Kidney epithelial cell (primary cell): ENCODE data around the gene KPTN. TPM values are rescaled to one million over a fixed set of nuclear protein-coding genes. Genes with fewer than 3 reads are reported as not detected.

Source experiments
- DNase-seq: peaks from one replicate; pipeline ENCODE4 v3.0.0-alpha.2; 2010; ENCODE audit warnings: low read depth
- H3K27me3 ChIP-seq: 2 replicates; pipeline ENCODE4 v1.6.0; 2011; ENCODE audit warnings: low read length; ENCODE audit not compliant: control insufficient read depth, insufficient read depth
- H3K36me3 ChIP-seq: 2 replicates; pipeline ENCODE4 v1.5.1; 2011; ENCODE audit warnings: low read length; ENCODE audit not compliant: control insufficient read depth, insufficient read depth
- H3K4me3 ChIP-seq: 2 replicates; pipeline ENCODE4 v1.5.1; 2011; ENCODE audit warnings: low read depth, mild to moderate bottlenecking, control low read depth, low read length
- total RNA-seq: library from RNA; depleted of rRNA; stranded (reverse); fragments of >200 nt; gene quantifications from 2 replicates; pipeline ENCODE4 v1.2.3, GENCODE V29; 2015
- TF ChIP-seq, protein P1 (sequence below): IDR thresholded peaks from 2 replicates; pipeline ENCODE4 v1.5.1; 2011; ENCODE audit warnings: mild to moderate bottlenecking, moderate library complexity, low read length, control low read depth, inconsistent platforms; ENCODE audit not compliant: insufficient read depth, poor library complexity, severe bottlenecking

The KPTN gene
- total RNA-seq, 1 donor from 2014 or later, result 6.0 TPM

DNA sequence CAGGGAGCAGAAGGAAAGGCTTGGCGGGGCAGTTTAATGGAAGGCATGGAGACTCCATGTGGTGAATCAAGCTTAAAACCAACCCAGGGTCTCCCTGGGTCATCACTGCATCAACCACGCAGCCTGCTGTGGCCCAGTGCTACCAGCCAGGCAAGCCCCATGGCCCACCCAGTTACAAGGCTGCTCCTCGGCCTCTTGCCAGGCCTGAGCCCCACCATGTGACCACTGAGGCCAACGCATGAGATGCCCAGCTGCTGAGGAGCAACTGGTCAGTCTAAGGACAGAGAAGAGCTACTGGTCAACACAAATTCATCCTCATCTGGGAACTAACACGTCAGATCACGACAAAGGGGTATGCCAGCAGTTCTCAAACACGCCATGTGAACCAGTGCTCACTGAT, 15.4 kb upstream of the KPTN start:
- H3K27me3 ChIP-seq, result no peaks in the 10 kb centered on the region
- no peak overlapping the region for H3K4me3 ChIP-seq
- peaks cover 6% of the 10 kb centered on the region for H3K36me3 ChIP-seq
- DNase-seq, result no peak
- TF ChIP-seq, protein P1, sequence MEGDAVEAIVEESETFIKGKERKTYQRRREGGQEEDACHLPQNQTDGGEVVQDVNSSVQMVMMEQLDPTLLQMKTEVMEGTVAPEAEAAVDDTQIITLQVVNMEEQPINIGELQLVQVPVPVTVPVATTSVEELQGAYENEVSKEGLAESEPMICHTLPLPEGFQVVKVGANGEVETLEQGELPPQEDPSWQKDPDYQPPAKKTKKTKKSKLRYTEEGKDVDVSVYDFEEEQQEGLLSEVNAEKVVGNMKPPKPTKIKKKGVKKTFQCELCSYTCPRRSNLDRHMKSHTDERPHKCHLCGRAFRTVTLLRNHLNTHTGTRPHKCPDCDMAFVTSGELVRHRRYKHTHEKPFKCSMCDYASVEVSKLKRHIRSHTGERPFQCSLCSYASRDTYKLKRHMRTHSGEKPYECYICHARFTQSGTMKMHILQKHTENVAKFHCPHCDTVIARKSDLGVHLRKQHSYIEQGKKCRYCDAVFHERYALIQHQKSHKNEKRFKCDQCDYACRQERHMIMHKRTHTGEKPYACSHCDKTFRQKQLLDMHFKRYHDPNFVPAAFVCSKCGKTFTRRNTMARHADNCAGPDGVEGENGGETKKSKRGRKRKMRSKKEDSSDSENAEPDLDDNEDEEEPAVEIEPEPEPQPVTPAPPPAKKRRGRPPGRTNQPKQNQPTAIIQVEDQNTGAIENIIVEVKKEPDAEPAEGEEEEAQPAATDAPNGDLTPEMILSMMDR, result no peak

DNA sequence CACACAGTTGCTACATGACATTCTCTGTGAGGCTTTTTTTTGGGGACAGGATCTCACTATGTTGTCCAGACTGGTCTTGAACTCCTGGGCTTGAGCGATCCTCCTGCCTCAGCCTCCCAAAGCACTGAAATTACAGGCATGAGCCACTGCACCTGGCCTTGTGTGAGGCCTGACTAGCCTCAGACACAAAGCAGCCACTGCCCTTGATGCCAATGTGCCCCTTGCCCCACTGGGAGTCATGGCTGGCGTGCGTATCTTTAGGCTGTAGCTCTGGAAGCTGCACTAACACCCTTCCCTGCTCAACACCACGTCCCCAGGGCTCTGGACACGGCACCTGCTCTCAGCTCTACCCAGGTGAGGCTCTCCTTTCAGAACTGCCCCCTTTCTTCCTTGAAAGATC, 14.5 kb upstream of the KPTN start:
- H3K27me3 ChIP-seq, result no peaks in the 10 kb centered on the region
- TF ChIP-seq, protein P1, result no peak
- H3K4me3 ChIP-seq, result no peak overlapping the region
- peaks cover 6% of the 10 kb centered on the region for H3K36me3 ChIP-seq
- no peak for DNase-seq

DNA sequence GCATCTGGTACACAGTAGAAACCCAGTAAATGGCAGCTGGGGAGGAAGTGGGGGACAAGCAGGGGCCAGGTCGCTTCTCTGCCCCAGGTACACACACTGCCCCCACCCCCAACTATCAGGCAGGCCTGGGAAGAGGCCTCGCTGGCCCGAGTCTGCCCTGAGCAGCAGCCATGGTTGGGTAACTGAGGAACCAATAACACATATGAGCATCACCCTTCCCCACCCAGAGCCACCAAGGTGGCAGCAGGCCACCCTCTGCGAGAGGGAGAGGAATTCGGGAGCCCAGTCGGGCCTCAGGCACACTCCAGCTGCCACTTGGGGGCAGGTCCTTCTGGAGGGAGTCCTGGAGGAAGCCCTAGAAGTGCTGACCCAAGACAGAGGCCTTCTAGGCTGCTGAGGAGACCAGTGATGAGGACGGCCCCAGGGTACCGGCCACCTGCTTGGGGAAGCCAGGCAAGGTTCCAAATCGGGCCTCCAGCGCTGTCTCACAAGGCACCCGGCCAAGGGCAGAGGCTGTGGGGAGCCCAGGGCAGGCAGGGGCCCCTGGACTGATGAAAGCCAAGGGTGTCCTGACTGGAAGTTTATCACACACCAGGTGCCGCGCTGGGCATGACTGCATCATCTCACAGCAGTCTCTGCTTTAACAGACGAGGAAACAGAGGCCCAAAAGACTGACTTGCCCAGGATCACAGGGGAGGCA, 14.0 kb upstream of the KPTN start:
- peaks cover 6% of the 10 kb centered on the region for H3K36me3 ChIP-seq
- DNase-seq, result no peak
- TF ChIP-seq, protein P1, result no peak
- H3K4me3 ChIP-seq, result no peak overlapping the region
- H3K27me3 ChIP-seq, result no peaks in the 10 kb centered on the region

DNA sequence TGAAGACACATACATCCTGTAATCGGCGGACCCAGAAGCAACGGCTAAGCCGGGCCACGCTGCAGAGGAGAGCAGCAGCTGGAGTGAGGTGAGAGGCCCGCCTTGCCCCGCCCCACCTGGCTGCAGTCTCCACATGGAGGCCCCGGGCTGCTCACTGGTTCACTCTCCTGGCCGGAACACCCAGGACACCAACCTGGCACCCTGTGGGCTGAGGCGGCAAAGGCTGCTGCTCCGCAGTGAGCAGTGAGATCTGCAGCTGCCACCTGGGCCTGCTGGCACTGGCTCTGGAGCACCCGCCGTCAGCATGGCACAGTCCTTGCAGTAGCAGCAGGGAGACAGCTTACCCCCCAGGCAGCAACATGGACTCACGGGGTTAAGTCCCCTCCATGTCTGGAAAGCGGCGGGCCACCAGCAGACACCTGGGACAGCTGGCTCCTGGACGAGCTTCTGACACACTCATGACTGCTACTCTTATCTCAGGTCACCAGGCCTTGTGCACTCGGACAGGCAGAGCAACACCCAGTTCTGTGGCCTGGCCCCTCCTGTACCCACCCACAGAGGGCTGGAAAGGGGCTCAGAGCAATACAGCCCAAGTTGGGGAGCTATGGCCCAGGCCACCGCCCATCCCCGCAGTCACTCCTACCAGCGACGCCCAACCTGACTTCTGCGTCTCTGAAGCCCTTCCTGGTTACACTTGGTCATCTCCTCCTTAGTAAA, 13.2 kb upstream of the KPTN start:
- Histone ChIP-seq H3K36me3 (peaks cover 6% of the 10 kb centered on the region), H3K4me3 (no peak overlapping the region), H3K27me3 (no peaks in the 10 kb centered on the region)
- no peak for DNase-seq
- TF ChIP-seq, protein P1, result no peak

DNA sequence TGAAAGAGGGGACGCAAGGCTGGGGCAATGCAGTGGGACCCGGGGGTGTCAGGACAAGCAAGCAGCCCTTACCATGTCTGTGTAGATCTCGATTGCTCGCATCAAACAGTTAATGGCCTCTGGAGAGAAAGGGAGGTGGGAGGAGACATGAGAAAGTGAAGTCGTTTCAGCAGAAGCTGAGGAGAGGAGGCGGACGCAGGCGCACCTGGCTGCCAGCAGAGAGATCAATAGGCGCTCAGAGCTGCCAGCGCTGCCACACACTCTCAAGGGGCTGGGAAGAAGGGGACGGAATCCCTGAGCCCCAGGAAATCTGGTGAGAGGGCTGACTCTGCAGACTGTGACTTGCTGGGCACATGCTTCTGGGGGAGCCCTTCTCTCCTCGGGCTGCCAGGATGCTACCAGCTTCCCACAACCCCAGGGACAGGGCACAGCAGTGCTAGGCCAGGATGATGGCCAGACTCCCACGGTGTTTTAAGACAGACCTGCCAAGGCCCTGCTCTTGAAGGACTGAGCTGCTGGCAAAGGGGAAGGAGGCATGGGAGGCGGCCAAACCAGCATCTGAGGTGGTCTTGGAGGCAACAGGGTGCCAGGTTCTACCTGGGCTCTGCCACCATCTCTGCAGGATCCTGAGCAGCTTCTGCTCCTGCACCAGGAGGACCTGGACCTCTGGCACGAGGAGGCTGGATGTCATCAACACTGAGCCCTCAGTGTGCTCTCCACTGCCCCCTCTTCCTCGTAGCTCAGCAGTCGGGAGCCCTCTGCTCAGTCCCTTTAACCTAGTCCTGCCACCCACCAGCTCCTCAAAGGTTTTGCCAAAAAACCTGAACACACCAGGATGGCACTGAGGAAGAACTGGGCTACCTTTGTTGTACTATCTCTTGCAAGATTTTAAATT, 11.7 kb upstream of the KPTN start:
- H3K36me3 ChIP-seq, result peaks cover 5% of the 10 kb centered on the region
- TF ChIP-seq, protein P1, result no peak
- no peak for DNase-seq
- no peak overlapping the region for H3K4me3 ChIP-seq
- no peaks in the 10 kb centered on the region for H3K27me3 ChIP-seq
